A549 (cell line): ENCODE measurements around the gene ZMYND8. TPM values are rescaled to one million over a fixed set of nuclear protein-coding genes. Genes with fewer than 3 reads are reported as not detected.

ENCODE experiments used
- ATAC-seq, 2 experiments: fragments of 200-7000 bp in 1 of 2; fragments of >200 bp in 1 of 2; cut with Nextera tagmentation in 1 of 2; cut with Tn5 transposase in 1 of 2; 3 replicates each; pipeline versions ENCODE4 v1.8.0 to v1.9.1; 2018 to 2020; ENCODE audit warnings: mild to moderate bottlenecking in 1 of 2, moderate library complexity in 1 of 2
- CTCF ChIA-PET: fragments of 300-600 bp; sonication (Branson Sonifier 250); formaldehyde crosslinking; extraction: SDS; loops from one replicate; lab custom pipeline; 2021; ENCODE audit warnings: antibody characterized with exemption, inconsistent platforms; lab: Yijun Ruan, JAX
- POLR2A ChIA-PET: fragments of 350-600 bp; formaldehyde crosslinking; extraction: SDS; loops from one replicate; lab custom pipeline; 2021; ENCODE audit warnings: antibody characterized with exemption, inconsistent platforms; lab: Yijun Ruan, JAX
- DNase-seq, 2 experiments: peaks; one replicate each; pipeline versions ENCODE4 v3.0.0 to v3.0.0-alpha.2; 2011 to 2016; ENCODE audit warnings: low read depth in 1 of 2, low spot score in 1 of 2
- FAIRE-seq: peaks from 2 replicates; lab custom pipeline; 2011; peaks lifted over from hg19 to GRCh38; lab: Jason Lieb, UNC
- H3K27ac ChIP-seq, 2 experiments: fragments of >200 bp; sonication (Bioruptor Twin); formaldehyde crosslinking; 3 replicates each; pipeline ENCODE4 v1.5.1; 2016 to 2017
- H3K4me1 ChIP-seq: fragments of >200 bp; sonication (Bioruptor Twin); formaldehyde crosslinking; 3 replicates; pipeline ENCODE4 v1.6.1; 2016
- H3K4me2 ChIP-seq: fragments of >200 bp; sonication (Bioruptor Twin); formaldehyde crosslinking; 3 replicates; pipeline ENCODE4 v1.6.1; 2016
- H3K4me3 ChIP-seq: fragments of >200 bp; sonication (Bioruptor Twin); formaldehyde crosslinking; 3 replicates; pipeline ENCODE4 v1.5.1; 2016
- H3K9me3 ChIP-seq: fragments of >200 bp; sonication (Bioruptor Twin); formaldehyde crosslinking; 3 replicates; pipeline ENCODE4 v1.6.1; 2016
- CEBPB ChIP-seq, 2 experiments: fragments of >200 bp in 1 of 2; sonication (Bioruptor Twin) in 1 of 2; formaldehyde crosslinking in 1 of 2; IDR thresholded peaks; 2 replicates each; pipeline ENCODE4 v1.6.1; 2012 to 2016
- FOXS1 ChIP-seq: fragments of 250-450 bp; sonication (Bioruptor Pico); IDR thresholded peaks from 2 replicates; pipeline ENCODE4 v1.5.0; 2020; ENCODE audit warnings: mild to moderate bottlenecking, moderate library complexity
- GATA3 ChIP-seq: IDR thresholded peaks from 2 replicates; pipeline ENCODE4 v1.6.1; 2012; ENCODE audit warnings: borderline replicate concordance
- HDAC2 ChIP-seq: fragments of 200-600 bp; sonication (generic); IDR thresholded peaks from 2 replicates; pipeline ENCODE4 v1.6.1; 2016
- HOXA7 ChIP-seq: fragments of 250-450 bp; sonication (Bioruptor Pico); IDR thresholded peaks from 2 replicates; pipeline ENCODE4 v1.5.0; 2020; ENCODE audit warnings: mild to moderate bottlenecking, moderate library complexity
- HOXB13 ChIP-seq: fragments of 250-450 bp; sonication (Bioruptor Pico); IDR thresholded peaks from 2 replicates; pipeline ENCODE4 v1.5.0; 2020; ENCODE audit warnings: low read depth, mild to moderate bottlenecking, moderate library complexity
- KDM5A ChIP-seq: fragments of 200-600 bp; sonication (generic); IDR thresholded peaks from 2 replicates; pipeline ENCODE4 v1.6.1; 2016; ENCODE audit warnings: antibody characterized with exemption, mild to moderate bottlenecking
- TP53 ChIP-seq: fragments of 250-450 bp; sonication (Bioruptor Pico); IDR thresholded peaks from 2 replicates; pipeline ENCODE4 v1.5.0; 2021; ENCODE audit warnings: mild to moderate bottlenecking, moderate library complexity
- ZFP36 ChIP-seq: fragments of 450-650 bp; IDR thresholded peaks from 2 replicates; pipeline ENCODE4 v1.6.1; 2014; ENCODE audit warnings: borderline replicate concordance; ENCODE audit not compliant: partially characterized antibody
- WGBS: methylation state at CpG from one replicate; pipeline ENCODE4 v1.1.6; 2017; ENCODE audit errors: missing lambda C conversion rate; 5-methylcytosine and 5-hydroxymethylcytosine counted together
- polyA plus RNA-seq, 4 experiments: library from polyadenylated mRNA; depleted of rRNA in 3 of 4; stranded (reverse); fragments of >200 nt; fragmentation: RNase III in 1 of 4; extraction: RNeasy Plus Mini Kit Qiagen cat#74134 plus additional on column Dnase treatment in 1 of 4; gene quantifications; 2 replicates in 3 of 4; 3 replicates in 1 of 4; pipeline ENCODE4 v1.2.3, GENCODE V29; 2011 to 2017
- TF ChIP-seq, protein P1 (sequence below): IDR thresholded peaks from 2 replicates; pipeline ENCODE4 v1.6.1; 2012
- TF ChIP-seq, protein P2 (sequence below): fragments of 250-450 bp; sonication (Bioruptor Pico); IDR thresholded peaks from 2 replicates; pipeline ENCODE4 v1.5.0; 2020; ENCODE audit warnings: low read depth, mild to moderate bottlenecking, moderate library complexity
- TF ChIP-seq, protein P3 (sequence below): fragments of 200-600 bp; sonication (generic); IDR thresholded peaks from 2 replicates; pipeline ENCODE4 v1.6.1; 2016; ENCODE audit warnings: antibody characterized with exemption, mild to moderate bottlenecking, moderate library complexity

The ZMYND8 gene
- polyA plus RNA-seq, 2 of the 4 experiments (the other 2 are of a cell fraction), result 10.4 to 24.9 TPM

- TF ChIP-seq ZFP36 (no peak), HDAC2 (no peak), GATA3 (no peak), CEBPB (IDR thresholded peaks at IDR 0.05) (0 out of 4 replicates have a peak, but pooled peaks of 1 of the 2 experiments have one; percentile 7)
- TF ChIP-seq, protein P1, sequence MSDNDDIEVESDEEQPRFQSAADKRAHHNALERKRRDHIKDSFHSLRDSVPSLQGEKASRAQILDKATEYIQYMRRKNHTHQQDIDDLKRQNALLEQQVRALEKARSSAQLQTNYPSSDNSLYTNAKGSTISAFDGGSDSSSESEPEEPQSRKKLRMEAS, result 0 out of 2 replicates have a peak, but pooled peaks have one; percentile 11
- TF ChIP-seq, protein P2, sequence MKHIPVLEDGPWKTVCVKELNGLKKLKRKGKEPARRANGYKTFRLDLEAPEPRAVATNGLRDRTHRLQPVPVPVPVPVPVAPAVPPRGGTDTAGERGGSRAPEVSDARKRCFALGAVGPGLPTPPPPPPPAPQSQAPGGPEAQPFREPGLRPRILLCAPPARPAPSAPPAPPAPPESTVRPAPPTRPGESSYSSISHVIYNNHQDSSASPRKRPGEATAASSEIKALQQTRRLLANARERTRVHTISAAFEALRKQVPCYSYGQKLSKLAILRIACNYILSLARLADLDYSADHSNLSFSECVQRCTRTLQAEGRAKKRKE (CRISPR knock-in tag), result peak; percentile 77; the same call in 1 of the 2 replicates
Measured at GRCh38 chr20:47354714-47355488, 1.6 kb downstream of the ZMYND8 start (continued).

GRCh38 chr20:47354464-47354713, 2.1 kb downstream of the ZMYND8 start:
- WGBS, result 53% methylated on average over 2 of the region's 2 CpGs
- no peak for FAIRE-seq
- ChIA-PET POLR2A (interaction anchor here (1.0 to 1.5 kb wide), 4 partner anchors 38 to 147 kb away, joined by 3 to 4 read pairs (median 3); partner anchors contain the start of gene NCOA3), CTCF (interaction anchor here (0.8 to 14.5 kb wide), 5 partner anchors 22 to 1267 kb away, joined by 3 to 137 read pairs (median 3); no protein-coding TSS in a partner anchor)
- no peak for ATAC-seq
- no peak for DNase-seq
- peak overlapping the region; percentile 10; the same call in 1 of the 3 replicates for H3K4me3 ChIP-seq
- TF ChIP-seq FOXS1 (0 out of 2 replicates have a peak, but pooled peaks have one; percentile 24), KDM5A (no peak), GATA3 (no peak), HOXA7 (CRISPR knock-in tag) (0 out of 2 replicates have a peak, but pooled peaks have one; percentile 42), CEBPB (IDR thresholded peaks at IDR 0.05) (no peak)
- TF ChIP-seq, protein P3, sequence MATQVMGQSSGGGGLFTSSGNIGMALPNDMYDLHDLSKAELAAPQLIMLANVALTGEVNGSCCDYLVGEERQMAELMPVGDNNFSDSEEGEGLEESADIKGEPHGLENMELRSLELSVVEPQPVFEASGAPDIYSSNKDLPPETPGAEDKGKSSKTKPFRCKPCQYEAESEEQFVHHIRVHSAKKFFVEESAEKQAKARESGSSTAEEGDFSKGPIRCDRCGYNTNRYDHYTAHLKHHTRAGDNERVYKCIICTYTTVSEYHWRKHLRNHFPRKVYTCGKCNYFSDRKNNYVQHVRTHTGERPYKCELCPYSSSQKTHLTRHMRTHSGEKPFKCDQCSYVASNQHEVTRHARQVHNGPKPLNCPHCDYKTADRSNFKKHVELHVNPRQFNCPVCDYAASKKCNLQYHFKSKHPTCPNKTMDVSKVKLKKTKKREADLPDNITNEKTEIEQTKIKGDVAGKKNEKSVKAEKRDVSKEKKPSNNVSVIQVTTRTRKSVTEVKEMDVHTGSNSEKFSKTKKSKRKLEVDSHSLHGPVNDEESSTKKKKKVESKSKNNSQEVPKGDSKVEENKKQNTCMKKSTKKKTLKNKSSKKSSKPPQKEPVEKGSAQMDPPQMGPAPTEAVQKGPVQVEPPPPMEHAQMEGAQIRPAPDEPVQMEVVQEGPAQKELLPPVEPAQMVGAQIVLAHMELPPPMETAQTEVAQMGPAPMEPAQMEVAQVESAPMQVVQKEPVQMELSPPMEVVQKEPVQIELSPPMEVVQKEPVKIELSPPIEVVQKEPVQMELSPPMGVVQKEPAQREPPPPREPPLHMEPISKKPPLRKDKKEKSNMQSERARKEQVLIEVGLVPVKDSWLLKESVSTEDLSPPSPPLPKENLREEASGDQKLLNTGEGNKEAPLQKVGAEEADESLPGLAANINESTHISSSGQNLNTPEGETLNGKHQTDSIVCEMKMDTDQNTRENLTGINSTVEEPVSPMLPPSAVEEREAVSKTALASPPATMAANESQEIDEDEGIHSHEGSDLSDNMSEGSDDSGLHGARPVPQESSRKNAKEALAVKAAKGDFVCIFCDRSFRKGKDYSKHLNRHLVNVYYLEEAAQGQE, result no peak
- TF ChIP-seq, all 56 proteins: peak for 2
- H3K4me2 ChIP-seq, result peak overlapping the region; percentile 68
- H3K4me1 ChIP-seq, result peaks cover 99% of the 10 kb centered on the region
- H3K9me3 ChIP-seq, result no peaks in the 10 kb centered on the region
- peak overlapping the region; percentile 100 for H3K27ac ChIP-seq

- FAIRE-seq, result no peak
- TF ChIP-seq HOXB13 (CRISPR knock-in tag) (peak; percentile 18; the same call in 1 of the 2 replicates), TP53 (CRISPR knock-in tag) (no peak)
- Histone ChIP-seq H3K4me1 (peaks cover 100% of the 10 kb centered on the region), H3K4me2 (peak overlapping the region; percentile 68), H3K4me3 (no peak overlapping the region; the same call in 2 of the 3 replicates), H3K9me3 (no peaks in the 10 kb centered on the region), H3K27ac (peak overlapping the region; percentile 100)
- ATAC-seq, result no peak
- CTCF ChIA-PET, result interaction anchor here (0.8 to 14.5 kb wide), 6 partner anchors 16 to 1267 kb away, joined by 3 to 137 read pairs (median 4); no protein-coding TSS in a partner anchor
- DNase-seq, result no peak
- POLR2A ChIA-PET, result interaction anchor here (0.7 to 1.5 kb wide), 5 partner anchors 38 to 1981 kb away, joined by 3 to 4 read pairs (median 3); partner anchors contain the start of gene NCOA3
- 57% methylated on average over 7 of the region's 7 CpGs for WGBS
Measured at GRCh38 chr20:47353692-47354463, 2.6 kb downstream of the ZMYND8 start.
